HG02970 (cell line): Measurements from ENCODE around the gene COL28A1.

Experiments
- ATAC-seq: cut with Tn5 transposase; IDR thresholded peaks from one replicate; pipeline ENCODE4 v1.9.1; 2021; ENCODE audit warnings: mild to moderate bottlenecking, moderate library complexity, moderate number of reproducible peaks; ENCODE audit not compliant: unreplicated experiment, low FRiP score

COL28A1 gene

DNA sequence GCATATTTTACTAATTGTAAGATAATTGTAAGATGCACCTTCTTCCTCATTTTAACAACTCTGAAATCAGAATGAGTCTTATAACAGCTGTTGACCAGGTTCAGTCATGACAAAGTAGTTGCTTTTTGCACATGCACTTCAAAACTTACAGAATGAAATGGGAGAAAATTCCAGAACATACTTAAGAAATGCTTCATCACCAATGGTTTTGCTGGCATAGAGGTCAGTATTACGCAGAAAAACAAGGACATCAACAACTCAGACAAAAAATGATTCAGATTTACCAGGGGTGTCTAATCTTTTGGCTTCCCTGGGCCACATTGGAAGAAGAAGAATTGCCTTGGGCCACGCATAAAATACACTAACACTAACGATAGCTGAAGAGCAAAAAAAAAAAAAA is 13.3 kb downstream of the COL28A1 start:
- ATAC-seq: no peak

DNA sequence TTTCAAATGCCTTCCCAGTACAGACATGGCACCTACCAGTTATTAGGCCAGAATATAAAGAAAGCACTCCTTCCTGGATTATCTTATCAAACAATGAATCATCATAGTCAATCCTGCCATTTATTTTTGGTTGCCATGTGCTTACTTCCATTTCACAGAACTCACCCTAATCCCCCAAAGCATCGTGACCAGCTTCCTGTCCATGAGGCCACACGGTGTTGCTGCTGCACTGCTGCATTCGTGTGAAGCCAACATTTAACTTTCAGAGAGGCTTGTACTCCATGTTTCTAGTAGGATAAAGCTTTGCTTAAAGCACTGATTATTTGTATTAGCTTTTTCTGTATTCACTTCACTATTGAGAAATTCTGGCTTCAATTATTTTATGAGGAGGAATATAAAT is 14.4 kb downstream of the COL28A1 start:
- no peak for ATAC-seq

DNA sequence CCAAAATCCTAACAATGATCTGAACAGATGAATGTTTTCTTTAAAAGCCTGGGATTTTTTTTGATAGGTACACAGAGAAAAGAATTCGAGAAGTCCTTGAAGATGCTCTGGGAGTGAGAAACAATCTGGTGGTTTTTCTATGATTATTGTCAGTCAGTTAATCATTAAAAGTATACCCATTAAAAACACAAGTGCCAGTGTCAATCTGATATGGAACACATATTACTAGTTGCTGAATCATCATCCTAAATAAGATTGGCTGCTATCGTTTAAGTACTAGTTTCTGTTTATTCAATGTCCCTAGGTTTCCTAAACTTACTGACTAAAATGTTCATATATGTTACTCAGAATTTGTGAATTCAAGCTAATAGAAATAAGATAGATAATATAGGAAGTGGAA is 16.1 kb downstream of the COL28A1 start:
- ATAC-seq: no peak

DNA sequence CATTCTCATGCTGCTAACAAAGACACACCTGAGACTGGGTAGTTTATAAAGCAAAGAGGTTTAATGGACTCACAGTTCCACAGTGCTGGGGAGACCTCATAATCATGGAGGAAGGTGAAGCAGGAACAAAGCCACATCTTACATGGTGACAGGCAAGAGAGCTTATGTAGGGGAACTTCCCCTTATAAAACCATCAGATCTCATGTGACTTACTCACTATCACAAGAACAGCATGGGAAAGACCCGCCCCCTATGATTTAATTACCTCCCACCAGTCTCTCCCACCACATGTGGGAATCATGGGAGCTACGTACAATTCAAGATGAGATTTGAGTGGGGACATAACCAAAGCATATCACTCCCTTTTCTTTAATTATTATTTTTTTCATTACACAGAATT is 16.6 kb downstream of the COL28A1 start:
- no peak for ATAC-seq

DNA sequence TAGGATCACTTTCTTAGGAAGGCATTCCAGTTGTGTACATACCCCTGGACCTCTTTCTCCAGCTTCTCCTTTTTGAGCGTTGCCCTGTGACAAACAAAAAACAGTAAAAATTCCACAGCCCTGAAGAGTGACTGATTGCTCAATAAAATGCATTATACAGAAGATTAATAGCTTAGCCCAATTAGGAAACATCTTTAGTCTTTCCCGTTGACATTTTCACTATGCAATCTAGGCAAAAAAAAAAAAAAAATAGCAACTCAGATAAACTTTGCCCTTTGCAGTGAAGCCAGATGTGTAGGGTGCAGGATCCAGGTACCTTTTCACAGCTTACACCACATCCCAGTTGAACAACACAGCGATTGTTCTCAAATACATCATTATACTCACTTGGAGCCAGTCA is 17.9 kb downstream of the COL28A1 start:
- ATAC-seq: no peak

DNA sequence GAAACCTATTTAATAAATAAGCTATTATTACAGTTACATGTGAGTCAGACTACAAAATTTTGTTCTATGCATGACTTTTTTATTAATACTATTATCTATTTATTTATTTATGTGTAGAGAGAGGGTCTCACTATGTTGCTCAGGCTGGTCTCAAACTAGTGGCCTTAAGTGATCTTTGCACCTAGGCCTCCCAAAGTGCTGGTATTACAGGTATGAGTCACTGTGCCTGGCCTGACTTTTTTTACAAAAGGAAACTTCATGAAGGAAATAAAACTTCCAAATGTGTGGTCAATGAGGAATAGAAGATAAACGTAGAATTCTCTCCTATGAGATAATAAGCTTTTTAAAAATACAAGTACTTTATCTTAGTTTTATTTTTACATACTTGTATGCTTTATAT is 19.0 kb downstream of the COL28A1 start:
- ATAC-seq: no peak

DNA sequence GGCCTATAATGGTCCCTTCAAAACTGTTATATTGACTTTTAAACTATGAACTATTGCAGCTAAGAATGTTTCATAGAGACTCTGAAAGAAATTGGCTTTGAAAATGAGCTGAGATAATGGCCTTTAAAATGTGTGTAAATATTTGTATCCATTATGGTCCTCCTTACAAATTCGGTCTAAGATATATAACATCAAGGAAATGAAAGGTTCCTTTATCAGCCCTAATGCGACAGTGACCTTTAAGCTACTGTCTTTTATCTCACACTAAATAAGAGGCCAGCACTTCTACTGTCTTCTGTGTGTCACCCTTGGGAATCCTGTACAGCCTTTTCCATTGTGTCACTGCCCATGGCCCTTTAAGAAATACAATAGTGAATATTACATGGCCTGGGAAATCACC is 19.5 kb downstream of the COL28A1 start:
- no peak for ATAC-seq

DNA sequence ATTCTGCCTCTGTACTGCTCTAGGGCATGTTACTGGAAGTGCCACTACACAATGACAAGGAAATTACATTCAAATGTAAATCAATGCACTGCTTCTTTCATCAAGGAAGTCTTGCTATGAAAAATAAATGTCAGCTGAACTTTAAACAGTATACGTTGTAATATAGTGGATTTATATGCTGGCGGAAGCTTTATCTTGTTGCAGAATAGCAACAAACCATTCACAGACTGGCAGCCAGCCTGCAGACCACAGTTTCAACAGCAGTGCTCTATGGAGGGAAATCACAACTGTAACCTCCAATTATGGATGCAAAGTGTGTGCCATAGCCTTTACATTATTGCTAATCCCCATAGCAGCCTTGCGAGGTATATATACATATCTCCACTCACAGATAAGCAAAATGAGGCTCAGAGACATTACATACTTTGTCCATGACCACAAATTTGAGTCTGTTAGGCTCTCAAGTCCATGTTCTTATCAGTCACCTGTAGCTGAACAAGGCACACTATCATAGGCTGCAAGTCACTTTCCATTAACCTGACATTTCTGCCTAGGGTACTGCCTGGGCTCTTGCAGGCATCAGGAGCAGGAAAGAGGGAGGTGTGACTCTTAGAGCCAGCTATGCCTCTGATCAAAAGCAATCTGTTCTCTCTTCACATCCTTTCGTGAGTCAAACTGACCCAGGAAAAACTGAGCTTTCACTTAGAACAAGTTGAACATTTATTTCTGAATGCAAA is 22.6 kb downstream of the COL28A1 start:
- no peak for ATAC-seq

DNA sequence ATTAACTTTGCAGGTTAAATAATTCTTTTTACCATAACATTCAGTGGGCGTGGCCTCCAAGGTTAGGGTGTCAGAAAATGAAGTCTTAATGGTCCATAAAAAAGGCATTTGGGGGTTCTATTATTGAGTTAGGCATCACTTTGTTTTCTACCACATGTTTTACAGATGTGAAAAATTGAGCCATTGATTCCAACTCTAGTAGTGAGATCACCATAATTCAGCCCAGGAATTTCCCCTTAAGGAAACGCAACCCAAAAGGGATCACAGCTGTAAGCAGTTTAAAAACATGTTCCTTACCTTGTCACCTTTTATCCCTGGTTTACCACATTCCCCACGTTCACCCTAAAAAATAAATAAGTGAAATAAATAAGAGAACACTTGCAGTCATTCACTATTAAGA is 24.9 kb downstream of the COL28A1 start:
- no peak for ATAC-seq

DNA sequence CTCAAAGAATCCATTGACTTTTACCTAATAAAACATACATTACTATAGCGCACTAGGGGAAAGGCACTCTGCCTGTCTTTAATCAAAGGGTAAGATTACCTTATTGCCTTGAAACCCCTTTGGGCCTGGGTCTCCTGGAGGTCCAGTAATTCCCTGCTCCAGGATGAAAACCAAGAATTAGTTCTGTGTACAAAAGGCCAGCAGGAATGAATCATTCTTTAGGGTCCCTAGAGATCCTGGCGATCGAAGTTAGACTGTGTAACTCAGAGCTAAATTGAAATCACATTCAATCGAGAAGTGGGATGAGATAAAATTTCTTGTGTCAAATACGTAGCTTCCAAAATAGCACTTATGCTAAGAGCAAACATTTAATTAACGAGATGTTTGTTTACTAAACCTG is 29.8 kb downstream of the COL28A1 start:
- no peak for ATAC-seq

DNA sequence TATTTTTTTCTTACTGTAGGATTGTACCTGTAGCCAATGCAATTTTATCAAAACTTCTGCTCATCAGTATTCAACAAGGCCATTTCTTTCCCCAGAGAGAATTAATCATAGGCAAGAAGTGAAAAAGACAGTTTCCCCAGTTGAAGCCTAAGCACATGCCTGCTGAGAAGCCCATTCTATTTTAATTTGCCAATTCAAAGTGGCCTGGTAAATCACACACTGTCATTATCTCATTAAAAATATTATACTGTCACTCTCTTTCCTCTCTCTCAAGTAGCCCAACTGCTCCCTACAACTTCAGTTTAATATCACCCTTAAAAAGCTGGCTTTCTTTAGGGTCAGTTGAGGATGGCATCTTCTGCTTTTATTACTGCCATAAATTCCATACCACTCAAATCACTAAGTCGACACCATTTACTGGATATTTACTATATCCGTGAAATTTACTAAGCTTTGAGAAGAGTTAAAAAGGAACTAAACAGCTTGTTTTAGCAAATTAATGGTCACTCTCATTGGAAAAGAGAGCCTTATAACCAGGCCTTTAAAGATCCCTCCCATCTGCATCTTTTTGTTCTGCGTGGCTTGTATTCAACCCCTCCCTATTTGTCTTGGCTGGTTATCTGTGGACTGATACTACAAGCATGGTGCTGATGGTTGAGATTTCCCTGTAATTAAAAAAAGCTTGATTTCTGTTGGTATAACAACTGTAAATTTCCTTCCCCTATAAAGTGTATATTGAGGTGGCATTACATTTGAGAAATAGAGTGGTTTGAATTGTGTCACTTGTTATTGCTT is 30.6 kb downstream of the COL28A1 start:
- ATAC-seq: no peak

DNA sequence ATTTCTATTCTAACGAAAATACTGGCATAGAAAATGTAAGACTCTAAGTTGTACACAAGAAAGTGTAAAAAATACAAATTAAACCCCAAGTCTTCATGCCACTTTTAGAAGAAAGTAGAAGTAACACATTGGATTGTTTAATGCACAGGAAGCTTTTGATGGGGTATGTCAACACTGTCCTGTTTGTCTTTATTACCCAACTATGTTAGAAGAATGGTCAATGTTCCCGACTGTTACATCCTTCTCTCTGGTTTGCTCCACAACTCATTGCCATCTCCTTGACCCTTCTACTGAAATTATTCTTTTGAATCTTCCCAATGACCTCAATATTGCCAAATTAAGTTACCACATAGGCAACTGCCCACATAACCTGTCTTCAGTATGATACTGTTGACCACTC is 35.8 kb downstream of the COL28A1 start:
- ATAC-seq: no peak

DNA sequence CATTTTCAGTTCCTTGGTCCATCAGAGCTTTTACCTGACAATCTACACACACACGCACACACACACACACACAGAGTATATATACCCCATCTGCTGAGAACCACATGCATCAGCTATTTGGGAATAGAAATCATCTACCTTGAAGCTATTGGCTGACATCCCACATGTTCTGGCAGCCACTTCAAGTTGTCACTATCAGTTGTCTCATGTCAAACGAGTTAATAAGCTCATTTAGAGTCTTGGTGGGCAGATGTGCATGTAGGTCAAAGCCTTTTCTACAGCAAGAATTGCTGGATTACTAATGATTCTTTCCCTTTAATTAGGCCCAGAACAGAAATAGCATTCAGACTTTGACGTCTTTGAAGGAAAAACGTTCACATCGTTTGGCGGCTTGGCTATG is 36.8 kb downstream of the COL28A1 start:
- no peak for ATAC-seq

DNA sequence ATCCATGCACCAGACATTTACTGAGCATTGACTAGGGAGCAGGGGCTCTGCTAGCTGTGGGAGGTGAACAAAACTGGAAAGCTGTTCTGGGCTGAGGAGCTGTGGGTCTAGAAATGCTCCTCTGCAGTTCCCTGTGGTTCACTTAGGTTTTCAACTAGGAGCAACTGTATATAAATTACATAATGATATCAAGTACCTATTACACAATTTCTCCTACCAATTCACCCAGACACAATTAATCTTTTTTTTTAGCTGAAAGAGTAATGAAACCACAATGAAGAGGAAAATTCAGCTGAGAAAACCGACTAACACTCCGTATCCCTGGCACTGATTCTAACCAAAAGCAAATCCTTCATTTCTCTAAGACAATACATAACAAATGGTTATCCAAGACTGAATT is 39.4 kb downstream of the COL28A1 start:
- ATAC-seq: no peak

DNA sequence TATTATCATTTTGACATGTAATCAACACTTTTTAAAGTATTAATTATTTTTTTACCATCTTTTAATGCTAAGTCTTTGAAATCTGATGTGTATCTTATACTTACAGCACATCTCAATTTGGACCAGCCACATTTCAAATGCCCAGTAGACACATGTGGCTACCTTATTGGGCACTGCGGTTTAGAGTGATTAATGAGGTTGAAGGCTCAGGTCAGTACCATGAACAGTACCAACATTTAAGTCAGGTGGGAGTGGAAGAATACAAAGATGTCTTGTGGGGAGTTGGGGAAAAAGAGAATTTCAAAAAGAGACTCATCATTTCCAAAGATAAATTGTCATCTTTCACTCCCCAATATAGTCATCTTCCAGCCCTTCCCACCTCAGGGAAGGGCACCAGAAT is 40.5 kb downstream of the COL28A1 start:
- no peak for ATAC-seq

DNA sequence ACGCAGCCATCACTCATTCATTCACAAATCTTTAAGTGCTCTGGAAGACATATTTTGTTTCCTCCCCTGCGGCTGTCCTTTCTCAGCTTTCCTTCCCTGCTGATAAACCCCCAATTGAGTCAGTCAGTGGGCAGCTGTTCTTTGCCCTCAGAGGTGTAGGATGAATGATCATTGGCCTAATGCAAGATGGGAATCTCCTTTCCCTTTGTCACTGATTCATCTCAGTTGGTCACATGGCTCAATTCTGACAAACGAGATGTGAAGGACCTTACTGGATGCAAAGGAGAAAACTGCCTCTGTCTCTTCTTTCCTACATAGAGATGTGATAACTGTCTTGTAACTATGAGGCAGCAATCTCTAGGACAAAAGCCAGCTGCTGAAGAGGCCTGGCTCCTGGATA is 44.6 kb downstream of the COL28A1 start:
- ATAC-seq: no peak

DNA sequence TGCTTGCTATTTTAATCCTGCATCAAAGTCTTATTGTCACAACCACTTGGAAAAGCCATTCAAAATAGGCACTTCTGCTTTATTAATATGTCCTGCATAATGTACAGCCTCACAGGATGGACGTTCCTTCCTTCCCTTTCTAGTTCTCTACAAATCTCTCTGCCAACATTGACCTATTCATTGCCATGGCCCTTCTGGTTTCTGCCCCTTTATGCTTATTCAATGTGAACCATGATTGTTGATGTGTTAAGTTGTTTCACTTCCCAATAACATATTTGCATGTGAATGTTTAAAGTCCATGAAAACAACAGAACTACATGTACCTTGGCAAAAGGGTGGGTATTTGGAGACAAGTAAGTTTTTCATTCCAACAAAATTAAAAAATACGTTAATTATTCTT is 45.7 kb downstream of the COL28A1 start:
- ATAC-seq: no peak

DNA sequence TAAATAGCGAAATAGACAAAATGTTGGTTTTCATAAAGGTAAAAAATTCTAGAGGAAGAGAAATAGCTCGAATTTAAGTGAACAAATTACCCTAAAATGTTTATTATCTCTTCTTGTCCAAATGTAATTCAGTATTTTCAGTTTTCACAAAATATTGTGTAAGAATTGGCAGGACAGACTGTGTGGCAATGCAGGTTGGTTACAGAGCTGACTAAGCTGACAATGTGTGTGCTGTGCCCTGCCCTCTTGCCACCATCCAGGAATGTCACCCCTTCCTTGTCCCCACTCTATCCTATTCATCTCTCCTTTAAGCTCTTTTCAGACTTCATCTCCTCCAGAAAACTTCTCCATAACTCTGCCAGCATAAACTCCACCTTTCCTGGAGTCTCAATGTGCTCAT is 46.1 kb downstream of the COL28A1 start:
- ATAC-seq: no peak

DNA sequence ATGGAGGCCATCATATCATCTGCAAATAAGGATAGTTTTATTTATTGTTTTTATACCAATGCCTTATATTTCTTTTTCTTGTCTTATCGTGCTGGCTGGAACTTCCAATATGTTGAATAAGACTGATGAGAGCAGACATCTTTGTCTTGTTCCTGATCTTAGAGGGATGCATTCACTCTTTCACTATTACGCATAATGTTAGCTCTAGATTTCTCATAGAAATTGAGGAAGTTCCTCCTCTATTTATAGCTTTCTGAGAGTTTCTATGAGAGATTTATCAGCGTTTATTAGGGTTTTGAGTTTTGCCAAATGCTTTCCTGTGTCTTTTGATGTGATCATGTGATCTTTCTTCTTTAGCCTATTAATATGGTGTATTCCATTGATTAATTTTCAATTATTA is 49.3 kb downstream of the COL28A1 start:
- no peak for ATAC-seq

DNA sequence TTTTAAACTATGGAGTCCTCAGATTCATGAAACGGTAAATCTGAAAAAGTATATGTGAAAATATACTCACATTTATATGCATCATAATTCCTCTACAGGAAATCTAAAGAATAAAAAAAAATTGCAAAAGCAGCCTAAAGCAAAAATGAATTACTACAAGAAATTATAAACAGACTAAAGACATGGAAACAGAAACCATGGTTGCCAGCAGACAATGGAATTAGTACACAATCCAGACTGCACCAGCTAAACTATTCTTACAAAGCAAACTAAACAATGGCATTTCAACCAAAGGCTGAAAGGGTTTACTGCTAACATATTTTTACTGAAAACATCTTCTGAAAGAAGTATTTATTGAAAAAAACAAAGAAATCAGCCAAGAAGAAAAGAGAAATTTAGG is 51.6 kb downstream of the COL28A1 start:
- ATAC-seq: no peak

DNA sequence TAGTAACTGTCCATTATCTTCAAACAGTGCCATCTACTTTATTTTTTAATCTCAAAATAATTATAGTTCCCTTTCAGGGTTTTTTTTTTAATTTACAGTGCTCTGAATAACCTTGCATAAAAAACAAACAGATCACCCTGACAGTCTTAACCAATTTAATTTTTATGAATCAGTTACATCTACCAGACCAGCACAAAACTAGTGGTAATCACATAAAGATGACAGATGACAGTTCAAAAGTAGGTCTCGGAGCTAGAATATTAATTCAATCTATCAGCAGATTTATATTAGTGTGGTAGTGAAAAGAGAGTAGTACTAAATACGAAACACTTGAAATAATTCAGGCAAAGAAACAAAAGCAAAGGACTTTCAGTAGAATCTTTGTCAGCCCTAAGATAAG is 53.9 kb downstream of the COL28A1 start:
- ATAC-seq: no peak

DNA sequence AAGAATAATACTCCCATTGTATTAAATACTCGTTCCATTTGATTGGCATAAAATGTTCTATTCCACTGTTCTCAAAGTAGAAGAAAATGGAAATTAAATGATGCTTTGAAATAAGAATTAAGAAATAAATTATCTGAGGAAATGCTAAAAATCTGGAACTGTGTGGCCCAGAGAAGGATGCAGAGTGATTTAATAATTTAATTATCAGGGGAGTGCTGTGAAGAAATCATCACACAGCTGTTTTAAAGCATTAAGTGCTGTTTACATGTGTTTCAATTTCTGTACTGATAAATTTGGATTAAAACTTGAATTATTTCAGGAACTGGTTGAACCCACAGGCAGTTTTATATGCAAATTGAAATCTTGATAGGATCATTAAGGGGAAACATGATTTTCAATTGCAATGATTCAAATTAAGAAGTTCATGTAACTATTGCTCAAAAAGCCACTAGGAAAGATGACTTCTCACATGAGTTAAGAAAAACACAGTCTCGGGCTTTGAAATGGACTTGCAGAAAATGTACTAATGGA is 56.3 kb downstream of the COL28A1 start:
- ATAC-seq: no peak
